D721Med (cell line): ENCODE results near the gene PLAGL2.

Experiments
- DNase-seq: peaks from one replicate; pipeline ENCODE4 v3.0.0; 2011; ENCODE audit warnings: low spot score; ENCODE audit not compliant: insufficient read length
- FAIRE-seq: peaks from 2 replicates; lab custom pipeline; 2011; peaks lifted over from hg19 to GRCh38; lab: Jason Lieb, UNC
- CTCF ChIP-seq: IDR thresholded peaks from 2 replicates; pipeline ENCODE4 v1.5.1; 2012; ENCODE audit warnings: mild to moderate bottlenecking, control low read depth; ENCODE audit not compliant: insufficient read depth; ENCODE audit errors: missing control alignments

The PLAGL2 gene

GRCh38 chr20:32144898-32145662, 62.5 kb downstream of the PLAGL2 start:
- no peak for TF ChIP-seq CTCF
- FAIRE-seq: no peak
- no peak for DNase-seq

- DNase-seq (no peak), FAIRE-seq (no peak)
- TF ChIP-seq CTCF: no peak
These were observed 64.6 kb downstream of the PLAGL2 start for GRCh38 chr20:32142991-32143390.
